H1 (cell line): ENCODE results near the gene COL6A1. TPM values are rescaled to one million over a fixed set of nuclear protein-coding genes. Genes with fewer than 3 reads are reported as not detected.
A peak's percentile ranks its signal among the peaks of the same experiment; 100 is the strongest.

Experiments
- ASH2L ChIP-seq: fragments of 200-600, 300-600 bp; sonication (generic); IDR thresholded peaks from one replicate; pipeline ENCODE4 v1.7.1; 2017; ENCODE audit warnings: low read length
- CHD1 ChIP-seq: IDR thresholded peaks from 2 replicates; pipeline ENCODE4 v1.6.1; 2012; ENCODE audit warnings: low read depth, low read length, improper control_type of control experiment
- E2F6 ChIP-seq: IDR thresholded peaks from 2 replicates; pipeline ENCODE4 v1.6.1; 2012; ENCODE audit warnings: inconsistent platforms
- HDAC2 ChIP-seq, 2 experiments: fragments of 300-600 bp in 1 of 2; sonication (generic) in 1 of 2; IDR thresholded peaks; 2 replicates each; pipeline ENCODE4 v1.6.1; 2011 to 2012; ENCODE audit warnings: low read depth in 2 of 2, low read length in 2 of 2, mild to moderate bottlenecking in 2 of 2, moderate library complexity in 2 of 2, borderline replicate concordance in 1 of 2, inconsistent platforms in 1 of 2
- JUND ChIP-seq: IDR thresholded peaks from 2 replicates; pipeline ENCODE4 v1.6.1; 2011; ENCODE audit warnings: mild to moderate bottlenecking, improper control_type of control experiment, low read length
- KDM4A ChIP-seq: IDR thresholded peaks from one replicate; pipeline ENCODE4 v1.7.1; 2012; ENCODE audit warnings: low read depth, mild to moderate bottlenecking, moderate library complexity, low read length, inconsistent platforms; ENCODE audit not compliant: severe bottlenecking
- SUZ12 ChIP-seq: fragments of 200-600 bp; sonication (generic); IDR thresholded peaks from 2 replicates; pipeline ENCODE4 v1.6.1; 2012; ENCODE audit warnings: mild to moderate bottlenecking, inconsistent platforms, low read length, moderate library complexity, mixed read lengths
- TAF7 ChIP-seq: optimal IDR thresholded peaks from 2 replicates; pipeline ENCODE3; 2011; ENCODE audit warnings: low read depth, mild to moderate bottlenecking, inconsistent platforms, low read length, moderate library complexity, borderline replicate concordance
- TBP ChIP-seq: IDR thresholded peaks from 2 replicates; pipeline ENCODE4 v1.6.1; 2011; ENCODE audit warnings: low read depth, low read length, improper control_type of control experiment
- polyA plus RNA-seq, 7 experiments: library from polyadenylated mRNA; depleted of rRNA in 3 of 7; stranded (reverse) in 5 of 7; unstranded in 2 of 7; fragments of >200 nt in 5 of 7; fragments of 200-250 nt in 2 of 7; gene quantifications; 1 replicate in 5 of 7; 2 replicates in 1 of 7; 4 replicates in 1 of 7; pipeline versions ENCODE4 v1.2.1 to v1.2.3, GENCODE V29; 2011 to 2013; ENCODE audit warnings: missing spikeins in 2 of 7, mixed read lengths in 2 of 7
- total RNA-seq: library from RNA; stranded (reverse); fragmentation: NEBNext Ultra II Directional; extraction: Animal tissue kit (Norgen Biotek cat#: 25700); gene quantifications from 2 replicates; pipeline ENCODE4 v1.2.1, GENCODE V29; 2021

Gene COL6A1
- total and polyA plus RNA-seq, 2 of the 8 experiments (the other 6 are each of a cell fraction or from before 2014, with no cell fraction given): 100 to 115 TPM

- peak; percentile 27 for TF ChIP-seq KDM4A
- TF ChIP-seq CHD1: no peak
- TF ChIP-seq E2F6: peak; percentile 33; the same call in 1 of the 2 replicates
- TF ChIP-seq SUZ12: no peak
- peak; percentile 75 for TF ChIP-seq JUND
- no peak for TF ChIP-seq ASH2L
- TF ChIP-seq TAF7: no peak
- 0 out of 4 replicates have a peak, but pooled peaks of 1 of the 2 experiments have one; percentile 17 for TF ChIP-seq HDAC2 (IDR thresholded peaks at IDR 0.05; ENCODE audit: borderline replicate concordance in 1 of 2, low read depth in 2 of 2, low read length in 2 of 2)
- peak; percentile 78 for TF ChIP-seq TBP
These were observed at the start of gene COL6A1 (continued) for GRCh38 chr21:45981151-45982091.
